GM19397 (cell line): Measurements from ENCODE around the gene MAJIN.
A peak's percentile ranks its signal among the peaks of the same experiment; 100 is the strongest.

Source experiments
- ATAC-seq: cut with Tn5 transposase; IDR thresholded peaks from one replicate; pipeline ENCODE4 v1.9.1; 2021; ENCODE audit warnings: mild to moderate bottlenecking, moderate library complexity; ENCODE audit not compliant: unreplicated experiment

MAJIN gene

DNA sequence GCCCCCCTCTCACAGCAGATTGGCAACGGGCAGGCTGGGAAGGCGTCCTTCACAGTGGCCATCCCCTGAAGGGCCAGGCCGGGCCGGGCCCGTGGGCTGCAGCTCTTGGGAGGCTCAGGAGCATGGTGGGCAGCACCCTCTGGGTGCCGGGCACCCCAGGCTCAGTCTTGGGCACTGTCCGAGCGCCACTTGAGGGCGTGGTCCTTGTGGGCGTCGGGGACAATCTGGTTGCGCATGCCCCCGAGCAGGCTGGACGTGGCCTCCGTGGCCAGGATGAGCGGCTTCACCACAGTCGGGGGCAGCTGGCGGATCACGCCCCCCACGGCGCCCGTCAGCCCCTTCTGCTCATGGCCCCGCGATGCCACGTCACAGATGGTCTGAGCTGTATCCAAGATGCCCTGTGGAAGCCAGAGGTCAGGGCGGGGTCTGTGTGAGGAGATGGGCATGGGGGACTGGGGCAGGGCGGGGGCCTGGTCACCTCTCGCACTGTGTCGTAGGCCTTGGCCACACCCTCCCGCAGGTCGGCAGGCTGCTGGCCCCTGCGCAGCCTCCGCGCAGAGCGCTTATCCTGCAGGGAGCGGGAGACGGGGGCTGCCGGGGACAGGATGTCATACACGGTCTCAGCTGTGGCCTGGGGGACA is 77.0 kb downstream of the MAJIN start:
- ATAC-seq = no peak

DNA sequence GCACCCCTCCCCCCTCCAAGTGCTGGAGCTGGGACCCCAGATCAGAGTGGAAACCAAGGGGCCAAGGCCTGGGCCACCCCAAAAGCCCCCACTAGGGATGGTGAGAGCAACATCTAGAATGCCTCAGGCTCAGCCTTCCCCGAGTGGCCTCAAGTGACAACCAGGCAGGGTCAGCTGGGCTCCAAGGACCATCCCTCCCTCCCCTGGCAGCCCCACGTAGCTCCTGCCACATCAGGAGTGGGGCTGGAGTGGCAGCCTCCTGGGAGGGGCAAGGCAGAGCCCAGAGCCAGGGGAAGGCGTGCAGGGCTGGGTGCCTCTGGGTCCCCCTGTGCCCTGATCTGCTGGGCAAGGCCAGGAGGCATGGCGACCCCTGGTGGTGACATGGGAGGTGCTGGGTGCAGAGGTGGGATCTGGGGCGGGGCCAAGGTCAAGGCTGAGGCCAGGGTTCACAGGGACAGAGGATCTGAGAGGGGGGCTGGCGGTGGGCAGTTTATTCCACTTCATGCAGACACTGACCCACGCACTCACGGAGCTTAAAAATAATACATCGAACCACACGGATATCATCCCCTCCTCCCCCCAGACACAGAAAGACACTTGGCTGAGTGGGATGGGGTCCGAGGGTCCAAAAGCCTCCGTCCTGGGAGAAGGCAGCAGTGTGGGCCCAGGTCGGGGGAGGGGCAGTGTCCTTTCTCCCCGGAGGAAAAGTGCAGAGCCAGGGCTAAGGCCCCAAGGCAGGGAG is 77.7 kb downstream of the MAJIN start:
- ATAC-seq = peak; percentile 57

DNA sequence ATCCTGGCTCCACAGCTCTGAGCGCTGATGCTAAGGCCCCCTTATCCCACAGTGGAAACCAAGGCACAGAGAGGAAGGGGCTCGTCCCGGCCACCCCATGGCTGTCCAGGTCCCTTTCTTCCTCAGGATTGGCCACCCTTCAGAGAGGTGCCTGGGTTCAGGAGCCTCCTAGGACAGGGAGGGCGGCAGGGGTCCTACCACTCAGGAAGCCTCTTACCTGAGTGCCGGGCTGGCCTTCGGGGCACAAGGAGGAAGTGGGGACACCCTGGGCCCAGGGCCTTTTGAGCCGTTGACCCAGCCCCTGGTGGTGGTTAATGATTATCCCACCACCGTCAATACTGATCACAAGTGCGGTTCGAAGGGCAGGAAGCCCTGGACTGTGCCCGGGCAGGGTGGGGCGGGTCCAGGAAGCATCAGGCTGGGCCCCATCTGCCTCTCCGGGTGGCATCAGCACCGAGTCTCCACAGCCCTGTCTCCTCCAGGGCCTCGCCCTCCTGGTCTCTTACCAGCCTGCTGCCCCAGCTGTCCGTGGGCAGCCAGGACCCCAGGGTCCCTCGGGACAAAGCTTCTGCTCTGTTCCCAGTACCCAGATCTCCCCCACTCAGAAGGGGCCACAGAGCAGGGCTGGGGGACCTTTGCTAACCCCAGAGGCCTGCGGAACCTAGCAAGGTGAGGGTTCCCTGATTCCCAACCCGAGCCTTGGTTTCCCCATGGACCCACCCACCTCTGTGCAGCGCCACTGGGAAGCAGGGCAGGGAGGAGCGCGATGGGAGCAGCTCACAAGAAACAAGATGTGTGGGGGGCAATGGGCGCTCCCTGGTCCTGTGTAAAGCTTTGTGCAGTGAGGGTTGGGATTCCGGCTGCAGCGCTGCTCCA is 78.5 kb downstream of the MAJIN start:
- no peak for ATAC-seq

DNA sequence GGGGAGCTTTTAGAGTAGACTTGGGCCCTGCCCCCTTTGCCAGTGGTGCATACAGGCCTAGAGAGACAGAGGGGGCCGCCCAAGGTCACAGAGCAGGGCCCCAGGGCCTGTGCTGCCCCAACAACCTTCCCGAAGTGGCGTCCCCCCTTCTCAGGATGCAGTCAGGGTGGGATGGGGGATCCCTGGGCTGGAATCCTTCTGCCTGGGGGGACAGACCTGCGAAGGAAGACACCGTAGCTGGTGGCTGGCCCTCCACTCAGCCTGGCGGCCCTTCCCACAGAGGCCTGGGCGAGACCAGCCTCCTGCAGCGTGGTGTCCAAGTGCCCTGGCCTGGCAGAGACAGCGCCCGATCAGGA is 79.1 kb downstream of the MAJIN start:
- ATAC-seq = no peak

DNA sequence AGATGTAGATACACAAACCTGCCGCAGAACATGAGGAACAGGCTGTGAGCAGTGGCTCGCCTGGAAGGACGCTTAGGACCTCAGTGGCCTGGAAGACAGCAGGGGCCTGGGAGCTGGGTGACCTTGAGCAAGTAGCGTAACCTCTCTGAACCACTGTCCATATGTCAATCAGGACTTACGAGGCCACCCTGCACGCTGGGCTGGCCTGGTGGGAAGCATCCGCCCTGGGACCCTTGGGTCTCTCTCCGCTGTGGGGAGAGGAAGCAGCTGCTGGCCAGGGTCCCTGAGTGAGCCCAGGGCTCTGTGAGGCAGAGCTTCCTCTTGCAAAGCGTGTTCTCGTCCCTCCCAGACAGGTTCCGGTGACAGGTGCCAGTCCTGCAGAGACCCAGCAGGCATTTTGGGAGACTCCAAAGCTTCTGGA is 79.5 kb downstream of the MAJIN start:
- ATAC-seq = no peak

DNA sequence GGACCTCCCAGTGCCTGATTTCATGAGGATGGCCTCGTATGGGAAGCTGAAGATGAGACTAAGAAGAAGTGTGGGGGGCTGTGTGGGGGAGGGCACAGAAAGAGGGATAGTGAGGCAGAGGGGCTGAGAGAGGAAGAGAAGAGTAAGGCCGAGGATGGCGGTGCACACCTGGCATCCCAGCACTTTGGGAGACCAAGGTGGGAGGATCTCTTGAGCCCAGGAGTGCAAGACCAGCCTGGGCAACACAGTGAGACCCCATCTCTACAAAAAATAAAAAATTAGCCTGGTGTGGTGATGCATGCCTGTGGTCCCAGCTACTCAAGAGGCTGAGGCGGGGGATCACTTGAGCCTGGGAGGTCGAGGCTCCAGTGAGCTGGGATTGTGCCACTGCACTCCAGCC is 80.0 kb downstream of the MAJIN start:
- no peak for ATAC-seq

DNA sequence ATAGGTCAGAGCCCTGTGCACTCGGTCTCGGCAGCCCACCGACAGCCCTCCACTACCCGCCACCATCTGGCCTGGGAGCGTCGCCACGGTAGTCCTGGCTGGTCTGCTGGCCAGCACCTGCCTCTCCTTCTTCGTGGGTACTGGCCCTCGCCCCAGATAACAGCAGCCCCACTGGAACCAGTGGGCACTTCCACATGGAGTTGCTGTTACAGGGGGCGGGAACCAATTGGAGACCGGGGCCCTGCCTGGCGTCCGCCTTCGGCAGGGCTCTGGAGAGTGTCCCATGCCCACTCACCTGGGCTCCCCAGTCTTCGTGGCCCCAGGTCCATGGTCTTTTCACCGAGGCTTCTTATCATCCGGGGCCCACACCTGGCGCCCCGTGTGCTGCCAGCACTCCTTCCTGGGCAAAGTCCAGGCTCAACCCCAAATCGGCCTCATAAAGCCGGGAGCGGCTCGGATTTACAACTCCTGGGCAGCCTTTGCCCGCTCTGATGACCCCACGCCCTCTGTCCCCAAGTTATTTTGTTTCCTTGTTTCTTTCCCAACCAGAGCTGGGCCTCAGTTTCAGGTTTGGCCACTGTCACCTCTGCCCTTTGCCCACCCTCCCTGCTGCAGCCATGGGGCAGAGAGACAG is 80.6 kb downstream of the MAJIN start:
- no peak for ATAC-seq

DNA sequence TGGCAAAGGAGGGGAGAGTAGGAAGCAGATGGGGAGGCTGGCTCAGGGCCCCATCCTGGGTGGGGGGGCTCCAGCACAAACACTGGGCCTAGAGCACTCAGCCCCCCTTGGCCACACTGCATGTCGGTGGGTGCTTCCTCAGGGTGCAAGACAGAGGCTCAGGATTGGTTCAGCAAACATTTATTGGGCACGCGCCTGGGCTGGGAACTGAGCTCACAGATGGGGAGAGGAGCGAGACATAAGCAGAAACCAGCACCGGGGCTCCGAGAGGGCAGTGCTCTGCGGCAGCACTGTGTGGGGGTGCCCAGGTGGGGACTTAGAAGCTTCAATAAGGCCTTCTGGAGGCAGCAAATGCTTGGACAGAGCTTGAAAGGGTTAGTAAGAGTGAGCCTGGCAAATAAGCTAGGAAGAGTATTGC is 81.4 kb downstream of the MAJIN start:
- no peak for ATAC-seq

DNA sequence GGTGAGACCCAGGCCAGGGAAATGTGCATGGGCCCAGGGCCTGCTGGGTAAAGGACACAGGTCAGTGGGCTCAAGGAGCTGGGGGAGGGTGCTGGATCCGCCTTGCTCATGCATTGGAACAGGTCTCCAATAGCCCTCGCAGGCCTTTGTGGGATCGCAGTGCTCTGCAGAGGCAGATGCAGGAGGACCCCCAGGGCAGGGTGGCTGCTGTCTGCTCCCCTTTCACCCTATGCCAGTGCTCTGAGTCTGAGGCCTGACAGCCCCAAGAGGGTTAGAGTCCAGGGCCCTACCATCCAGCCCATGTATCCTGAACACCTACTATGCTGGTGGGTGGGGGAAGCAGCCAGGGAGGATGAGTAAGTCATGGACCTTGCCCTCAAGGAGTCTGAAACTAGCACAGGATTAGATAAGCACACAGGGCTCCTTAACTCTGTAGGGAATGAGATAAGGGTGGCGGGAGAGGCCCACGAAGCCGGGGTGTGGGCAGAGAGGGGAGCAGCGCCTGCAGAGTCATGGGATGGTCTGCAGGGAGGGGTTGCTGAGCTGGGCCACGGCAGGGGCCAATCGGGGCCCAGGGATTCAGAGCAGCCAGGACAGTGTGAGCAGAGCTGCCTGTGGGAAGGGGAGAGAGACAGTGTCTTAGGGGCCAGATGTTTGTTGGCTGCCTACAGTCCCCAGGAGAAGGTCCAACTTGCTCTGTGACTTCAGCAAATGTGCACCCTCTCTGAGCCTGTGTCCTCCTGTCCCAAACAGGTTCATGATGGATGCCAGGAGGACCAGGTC is 83.0 kb downstream of the MAJIN start:
- no peak for ATAC-seq

DNA sequence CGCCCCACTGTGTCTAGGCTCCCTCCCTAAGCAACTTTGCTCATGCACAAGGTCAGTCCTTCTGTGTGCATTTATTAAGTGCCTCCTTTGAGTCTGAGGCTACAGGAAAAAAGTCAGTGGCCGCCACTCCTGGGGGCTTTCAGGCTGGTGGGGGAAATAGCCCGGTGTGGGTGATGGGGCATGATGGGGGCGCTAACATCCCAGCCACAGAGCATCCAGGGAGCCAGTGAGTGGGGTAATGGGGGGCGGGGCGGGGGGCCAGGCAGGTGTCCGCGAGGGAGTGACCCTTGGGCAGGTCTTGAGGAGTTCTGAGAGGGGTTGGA is 83.5 kb downstream of the MAJIN start:
- no peak for ATAC-seq
